Measurements from ENCODE around the gene PTN.

GRCh38 chr7:137328373-137329120 is 15.0 kb downstream of the PTN start:
- TF ChIP-seq GATA2 (IDR thresholded peaks at IDR 0.05; ENCODE audit: low read depth, low read length): no peak
- TF ChIP-seq GATA3 (IDR thresholded peaks at IDR 0.05; ENCODE audit: low read depth, low read length): no peak
